Hematopoietic multipotent progenitor cell treated with erythropoietin and hydrocortisone succinate and interleukin-3 and kit ligand, for 6 days (in vitro differentiated cells): ENCODE measurements around the gene SERPINB1.

ENCODE experiments used
- DNase-seq: peaks from one replicate; pipeline ENCODE4 v3.0.0-alpha.2; 2015

SERPINB1 gene

DNA sequence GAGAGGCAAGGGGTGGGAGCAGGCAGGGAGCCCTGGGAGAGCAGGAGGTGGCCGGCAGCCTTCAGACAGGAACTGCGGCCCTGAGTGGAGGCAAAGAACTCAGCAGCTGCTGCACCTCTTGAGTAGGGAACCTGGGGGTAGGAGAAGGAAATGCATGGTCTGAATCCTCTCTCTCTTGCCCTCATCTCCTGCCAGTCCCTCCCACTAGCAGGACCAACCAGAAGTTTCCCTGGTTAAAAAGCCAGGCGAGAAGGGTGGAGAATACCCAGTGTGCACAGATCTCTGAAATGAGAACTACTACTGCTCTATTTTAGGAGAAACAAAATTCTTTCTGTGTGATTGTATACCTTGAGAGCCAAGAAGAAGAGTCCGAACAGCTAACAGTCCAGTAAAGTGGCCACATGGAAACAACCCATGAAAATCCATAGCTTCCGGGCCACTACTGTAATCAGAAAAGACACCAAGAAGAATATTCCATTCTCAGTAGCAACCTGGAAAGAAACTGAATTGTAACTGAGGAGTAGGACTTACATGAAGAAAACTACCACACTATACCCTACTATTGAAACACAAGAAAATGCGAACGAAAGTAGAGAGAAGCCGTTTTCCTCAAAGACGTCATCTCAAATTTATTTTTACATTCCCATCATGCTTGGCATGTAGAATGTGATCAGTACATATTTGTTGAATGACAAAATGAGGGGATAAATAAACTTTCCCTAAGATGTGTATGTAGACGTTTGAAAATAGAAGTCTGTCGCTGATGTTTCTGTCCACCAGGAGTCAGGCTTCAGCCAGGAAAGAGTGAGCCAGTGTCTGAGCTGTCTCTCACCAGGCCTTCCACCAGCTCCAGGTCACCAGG lies 50.8 kb downstream of the SERPINB1 start:
- DNase-seq = peak; percentile 91

DNA sequence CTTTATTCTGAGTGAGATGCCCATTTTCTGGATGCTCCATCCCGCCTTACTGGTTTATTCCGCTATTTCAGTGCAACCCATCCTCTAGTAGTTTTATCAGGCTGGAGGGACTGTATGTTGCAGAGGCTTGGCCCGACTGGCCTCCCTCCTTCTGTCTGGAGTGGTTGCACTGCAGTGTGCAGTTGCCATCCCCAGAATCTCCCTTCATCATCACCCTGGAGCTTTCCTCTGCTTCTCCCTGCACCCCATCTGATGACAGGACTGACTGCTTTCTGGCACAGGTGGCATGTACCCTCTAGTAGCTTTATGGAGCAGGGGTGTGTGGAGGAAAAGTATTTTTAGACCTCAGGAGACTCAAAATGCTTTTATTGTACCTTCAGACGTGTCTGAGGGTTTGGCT lies 55.4 kb downstream of the SERPINB1 start:
- no peak for DNase-seq

GRCh38 chr6:2784930-2785329 lies 56.7 kb downstream of the SERPINB1 start:
- DNase-seq = no peak

- DNase-seq = no peak
These were observed 57.6 kb downstream of the SERPINB1 start for GRCh38 chr6:2784061-2784460.

DNA sequence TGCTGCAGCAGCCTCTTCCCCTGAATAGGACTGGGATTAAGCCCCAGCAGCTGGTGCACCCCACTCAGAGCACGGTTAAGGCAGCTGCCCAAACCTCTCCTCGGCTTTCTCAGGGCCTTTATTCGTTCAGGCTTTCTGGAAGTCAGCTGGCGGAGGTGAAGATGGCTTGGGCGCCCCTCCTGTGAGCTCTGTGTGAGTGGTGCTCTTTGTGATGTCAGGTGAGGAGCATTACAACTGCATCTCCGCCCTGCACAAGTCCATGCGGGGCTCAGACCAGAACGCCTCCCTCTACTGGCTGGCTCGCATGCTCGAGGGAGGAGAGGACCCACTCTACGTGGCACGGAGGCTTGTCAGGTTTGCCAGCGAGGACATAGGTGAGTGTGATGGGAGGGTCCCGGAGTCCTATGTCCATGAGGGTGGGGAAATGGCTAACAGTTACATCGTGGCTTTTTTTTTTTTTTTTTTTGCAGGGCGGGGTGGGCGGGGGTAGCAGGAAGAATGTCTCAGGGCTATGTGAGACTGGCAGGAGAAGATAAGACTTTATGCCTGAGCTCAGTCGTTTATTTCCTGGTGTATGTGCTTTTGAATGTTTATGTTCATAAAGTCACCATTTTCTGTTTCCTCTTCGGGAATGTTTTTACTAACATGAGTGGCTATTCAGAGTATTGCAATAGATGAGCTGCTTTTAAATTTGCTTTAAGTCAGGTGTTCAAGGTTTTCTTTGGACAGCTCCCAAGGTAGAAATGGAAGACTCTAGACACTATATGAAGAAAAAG lies 58.3 kb downstream of the SERPINB1 start:
- DNase-seq = peak; percentile 93

DNA sequence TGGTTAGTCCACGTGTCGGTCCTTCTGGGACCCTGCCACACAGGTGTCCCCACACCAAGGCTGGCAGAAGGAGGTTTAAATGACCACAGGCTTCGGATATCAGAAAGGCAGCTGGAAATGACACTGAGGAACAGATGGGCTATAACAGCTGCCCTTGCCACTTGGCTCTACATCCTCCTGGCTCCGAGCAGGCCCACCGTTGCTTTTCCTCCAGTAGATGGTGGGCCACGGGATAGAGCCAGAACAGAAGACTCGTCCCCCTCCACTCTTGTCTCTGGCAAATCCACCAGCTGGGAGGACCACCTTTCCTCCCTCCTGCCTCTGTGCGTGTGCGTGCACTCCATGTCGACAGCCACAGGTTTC lies 58.9 kb downstream of the SERPINB1 start:
- no peak for DNase-seq

DNA sequence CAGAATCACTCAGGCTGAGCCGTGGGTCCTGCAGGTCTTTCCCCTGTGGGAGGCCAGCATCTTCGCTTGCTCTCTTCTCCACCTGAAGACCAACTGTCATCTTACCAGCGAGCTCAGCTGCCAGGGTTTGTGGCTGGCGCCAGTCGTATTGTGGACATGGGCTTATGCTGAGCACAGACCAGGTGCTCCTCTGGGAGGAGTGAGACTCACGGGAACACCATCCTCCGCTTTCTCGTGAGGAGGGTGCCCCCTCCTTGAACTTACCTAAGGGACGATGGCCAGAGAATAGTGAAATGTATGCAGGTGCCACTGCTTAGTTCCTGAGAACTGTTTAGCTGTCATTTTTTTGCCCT lies 59.3 kb downstream of the SERPINB1 start:
- no peak for DNase-seq
